Right renal pelvis (tissue), 4 donors: ENCODE data around the gene SCLY. TPM values are rescaled to one million over a fixed set of nuclear protein-coding genes. Genes with fewer than 3 reads are reported as not detected.

Experiments
- DNase-seq, 4 donors: peaks; one replicate each; pipeline ENCODE4 v3.0.0-alpha.2; 2013; ENCODE audit warnings: low read depth in 4 of 4, low spot score in 3 of 4, missing footprints in 1 of 4
- polyA plus RNA-seq, 4 donors: library from polyadenylated mRNA; unstranded; fragments of 120-200 nt; gene quantifications; one replicate each; pipeline ENCODE4 v1.2.1, GENCODE V29; 2013; ENCODE audit not compliant: insufficient read length in 4 of 4

SCLY gene
- polyA plus RNA-seq, 4 donors = 25.3 to 30.3 (median 27.5) TPM

GRCh38 chr2:238069021-238069709, 8.4 kb downstream of the SCLY start:
- no peak for DNase-seq

GRCh38 chr2:238069877-238070276, 9.1 kb downstream of the SCLY start:
- no peak for DNase-seq

DNA sequence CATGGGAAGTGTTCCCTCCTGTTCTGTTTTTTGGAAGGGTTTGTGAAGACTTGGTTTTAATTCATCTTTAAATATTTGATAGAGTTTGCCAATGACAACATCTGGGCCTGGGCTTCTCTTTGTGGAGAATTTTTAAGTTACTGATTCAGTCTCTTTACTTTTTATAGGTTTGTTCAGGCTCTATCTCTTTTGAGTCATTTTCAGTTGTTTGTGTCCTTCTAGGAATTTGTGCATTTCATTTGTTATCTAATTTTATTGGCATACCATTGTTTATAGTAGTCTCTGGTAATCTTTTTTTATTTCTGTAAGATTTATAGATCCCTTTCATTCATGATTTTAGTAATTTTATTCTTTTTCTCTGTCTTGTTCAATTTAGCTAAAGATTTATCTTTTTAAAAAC, 14.6 kb downstream of the SCLY start:
- no peak for DNase-seq

DNA sequence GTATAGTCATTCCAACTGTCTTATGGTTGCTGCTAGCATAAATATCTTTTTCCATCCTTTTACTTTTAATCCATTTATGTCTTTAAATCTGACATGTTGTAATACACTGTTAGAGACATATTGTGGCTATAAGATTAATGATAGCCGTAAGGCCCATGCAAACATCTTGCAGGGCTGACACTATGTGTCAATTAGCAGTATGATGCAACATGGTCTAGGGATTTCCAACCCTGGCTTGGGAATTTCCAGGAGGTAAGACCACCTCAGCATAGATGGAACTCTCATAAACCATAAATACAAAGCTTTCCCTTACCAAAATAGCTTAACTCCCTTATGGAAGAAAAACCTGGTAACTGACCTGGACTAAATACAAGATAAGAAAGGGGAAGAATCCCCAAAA, 16.5 kb downstream of the SCLY start:
- no peak for DNase-seq

GRCh38 chr2:238079874-238080327, 19.1 kb downstream of the SCLY start:
- DNase-seq = no peak

GRCh38 chr2:238080518-238080917, 19.7 kb downstream of the SCLY start:
- DNase-seq = no peak

- DNase-seq = no peak
Observed at GRCh38 chr2:238081150-238081549, 20.3 kb downstream of the SCLY start.

DNA sequence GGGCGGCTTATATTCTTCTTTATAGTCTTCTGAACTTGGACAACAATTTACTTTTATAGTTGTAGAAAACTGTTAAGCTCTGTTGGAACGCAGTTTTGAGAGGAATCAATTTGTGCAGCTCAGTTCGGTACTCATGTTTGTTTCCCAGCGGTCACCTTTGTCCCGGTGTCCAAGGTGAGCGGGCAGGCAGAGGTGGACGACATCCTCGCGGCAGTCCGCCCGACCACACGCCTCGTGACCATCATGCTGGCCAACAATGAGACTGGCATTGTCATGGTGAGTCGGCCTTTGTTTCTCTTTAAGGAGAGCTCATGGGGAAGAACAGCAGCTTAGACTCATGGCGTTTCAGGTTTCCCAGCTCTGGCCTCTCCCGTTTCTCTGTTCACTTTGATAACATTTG, 20.8 kb downstream of the SCLY start:
- no peak for DNase-seq

DNA sequence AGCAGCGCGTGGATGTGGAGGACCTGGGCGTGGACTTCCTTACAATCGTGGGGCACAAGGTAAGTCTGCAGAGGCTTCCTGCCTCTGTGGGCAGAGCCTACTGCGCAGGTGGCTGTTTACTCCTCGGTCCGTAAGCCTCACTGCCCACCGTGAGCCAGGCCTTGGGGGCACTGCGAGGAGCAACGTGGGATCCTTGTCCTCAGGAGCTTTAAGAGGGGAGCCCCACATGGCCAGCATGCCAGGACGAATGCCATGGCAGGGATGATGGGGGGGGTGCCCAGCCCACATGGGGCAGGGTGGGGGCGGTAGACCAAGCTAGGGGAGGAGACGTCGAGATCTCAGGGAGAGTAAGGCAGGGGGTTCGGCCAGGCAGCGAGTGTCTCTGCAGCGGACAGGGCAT, 21.4 kb downstream of the SCLY start:
- no peak for DNase-seq

DNA sequence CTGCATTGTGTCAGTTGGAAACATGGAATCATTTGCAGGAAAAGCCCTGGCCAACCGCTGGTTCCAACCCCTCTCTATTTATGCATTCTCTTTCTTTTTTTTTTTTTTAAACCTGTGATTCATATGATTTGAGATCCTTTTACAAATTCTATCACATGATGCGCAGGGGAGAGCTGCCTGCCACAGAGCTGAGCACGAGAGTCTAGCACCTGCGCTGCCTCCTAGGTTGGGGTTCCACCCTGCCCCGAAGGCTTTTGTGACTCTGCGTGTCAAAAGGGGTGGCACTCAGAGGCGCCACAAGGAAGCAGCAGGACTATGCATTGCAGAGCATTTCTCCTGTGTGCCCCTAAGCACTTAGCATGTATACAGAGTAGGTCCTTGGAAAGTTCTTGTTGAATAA, 22.0 kb downstream of the SCLY start:
- no peak for DNase-seq

GRCh38 chr2:238083919-238084318, 23.1 kb downstream of the SCLY start:
- no peak for DNase-seq

DNA sequence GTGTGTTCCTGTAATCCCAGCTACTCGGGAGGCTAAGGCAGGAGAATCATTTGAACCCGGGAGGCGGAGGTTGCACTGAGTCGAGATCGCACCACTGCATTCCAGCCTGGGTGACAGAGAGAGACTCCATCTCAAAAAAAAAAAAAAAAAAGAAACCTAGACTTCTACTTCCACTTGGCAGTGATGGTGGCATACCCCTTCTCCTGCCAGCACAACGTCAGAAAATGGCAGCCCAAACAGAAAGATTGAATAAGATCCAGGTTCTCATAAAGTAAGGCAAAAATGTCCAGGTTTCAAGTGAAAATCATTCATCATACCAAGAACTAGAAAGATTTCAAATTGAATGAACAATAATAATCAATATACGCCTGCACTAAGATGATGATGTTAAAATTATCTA, 24.0 kb downstream of the SCLY start:
- DNase-seq = no peak

GRCh38 chr2:238085899-238086298, 25.1 kb downstream of the SCLY start:
- DNase-seq = no peak

- no peak for DNase-seq
Observed at GRCh38 chr2:238087211-238087610, 26.4 kb downstream of the SCLY start.

GRCh38 chr2:238090887-238091286, 30.1 kb downstream of the SCLY start:
- no peak for DNase-seq

GRCh38 chr2:238091436-238092060, 30.7 kb downstream of the SCLY start:
- no peak for DNase-seq

DNA sequence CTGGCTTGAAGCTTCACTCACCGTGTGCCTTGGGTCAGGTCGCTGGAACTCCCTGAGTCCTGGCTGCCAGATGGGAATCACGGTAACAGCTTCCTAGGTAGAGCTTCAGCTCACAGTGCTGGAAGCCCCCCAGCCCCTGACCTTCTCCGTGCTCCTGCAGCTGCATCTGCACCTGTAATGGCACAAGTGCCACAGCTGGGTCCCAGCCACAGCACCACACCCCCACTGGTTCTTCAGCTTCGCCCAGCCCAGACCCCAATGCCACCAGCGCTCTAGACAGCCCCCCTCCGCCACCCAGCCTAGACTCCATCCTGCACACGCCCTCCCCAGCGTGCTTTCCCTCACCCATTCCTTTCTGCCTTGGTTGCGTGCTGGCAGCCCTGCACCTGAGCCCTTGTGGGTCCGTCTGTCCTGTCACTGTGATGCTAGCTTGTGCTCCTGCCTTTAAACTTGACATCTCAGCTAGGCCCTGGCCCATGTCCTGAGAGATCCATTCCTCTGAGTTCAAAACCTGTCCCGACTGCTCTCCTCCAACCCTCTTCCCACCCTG, 31.8 kb downstream of the SCLY start:
- DNase-seq = no peak

DNA sequence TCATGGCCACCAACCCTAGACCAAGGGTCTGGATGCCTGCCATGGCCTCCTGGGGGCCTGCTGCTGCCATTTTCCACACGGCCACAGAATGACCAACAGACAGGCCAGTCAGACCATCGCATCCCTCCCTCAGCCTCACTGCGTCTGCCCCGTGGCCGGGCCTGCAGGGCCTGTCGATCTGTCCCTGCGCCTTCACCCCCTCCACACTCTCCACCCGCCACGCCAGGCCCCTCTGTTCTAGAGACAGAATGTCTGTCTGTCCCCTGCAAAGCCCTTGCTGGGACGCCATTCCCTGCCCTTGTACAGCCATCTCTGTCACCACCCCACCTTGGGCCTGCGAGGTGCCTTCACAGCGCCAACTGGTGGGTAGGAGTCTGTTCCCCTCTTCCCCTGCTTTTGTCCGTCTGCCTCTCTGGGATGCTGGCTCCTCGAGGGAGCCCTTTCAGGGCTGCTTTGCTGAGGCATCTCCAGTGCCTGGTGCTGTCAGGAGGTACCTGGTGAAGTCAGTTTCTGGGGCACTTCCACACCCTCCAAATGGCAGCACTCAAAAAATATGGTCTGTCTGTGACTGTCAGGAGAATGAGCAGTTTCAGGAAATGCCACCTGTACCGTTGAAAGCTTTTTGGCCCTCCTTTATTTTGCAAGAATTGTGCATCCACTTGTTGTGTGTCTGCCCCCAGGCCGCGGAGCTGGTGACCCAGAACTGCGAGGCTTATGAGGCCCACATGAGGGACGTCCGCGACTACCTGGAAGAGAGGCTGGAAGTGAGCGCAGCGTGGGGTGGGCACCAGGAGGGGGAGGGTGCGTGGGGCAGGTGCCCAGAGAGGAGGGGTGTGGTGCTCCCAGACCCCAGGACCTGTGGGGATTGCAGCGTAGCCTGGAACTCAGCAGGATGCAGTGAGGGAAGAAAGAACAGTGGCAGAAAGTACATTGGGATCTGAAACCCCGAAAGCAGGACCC, 32.7 kb downstream of the SCLY start:
- DNase-seq = no peak

DNA sequence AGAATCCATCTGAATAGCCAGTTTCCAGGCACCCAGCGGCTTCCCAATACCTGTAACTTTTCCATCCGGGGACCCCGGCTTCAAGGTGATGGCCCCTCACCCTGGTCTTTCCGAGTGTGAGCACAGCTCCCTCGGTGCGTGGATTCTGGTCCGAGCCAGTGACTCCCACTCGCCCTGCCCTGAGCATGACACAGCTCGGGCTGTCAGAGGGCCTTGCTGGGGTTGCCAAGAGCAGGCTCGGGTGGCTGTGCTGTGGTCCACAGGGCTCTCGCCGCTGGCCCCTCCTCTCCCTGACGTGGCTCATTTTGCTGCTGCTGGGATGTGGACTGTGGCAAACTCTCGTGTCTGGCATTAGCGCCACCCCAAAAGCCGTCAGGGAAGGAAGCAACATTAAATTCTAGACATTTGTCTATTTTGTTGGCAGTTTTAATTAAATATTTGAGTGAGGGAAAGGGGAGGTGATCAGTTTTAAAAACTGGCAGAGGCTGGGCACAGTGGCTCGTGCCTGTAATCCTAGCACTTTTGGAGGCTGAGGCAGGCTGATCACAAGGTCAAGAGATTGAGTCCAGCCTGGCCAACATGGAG, 33.7 kb downstream of the SCLY start:
- no peak for DNase-seq

- no peak for DNase-seq
Observed at GRCh38 chr2:238095143-238095542, 34.3 kb downstream of the SCLY start.
